Astrocyte (in vitro differentiated cells and primary cell): ENCODE data around the gene NOVA1.

Source experiments
- EZH2 ChIP-seq: IDR thresholded peaks from 2 replicates; pipeline ENCODE4 v1.6.1; 2012; ENCODE audit warnings: mild to moderate bottlenecking, low read length, inconsistent platforms; ENCODE audit not compliant: insufficient read depth
- TF ChIP-seq, protein P1 (sequence below): IDR thresholded peaks from 2 replicates; pipeline ENCODE4 v1.5.1; 2011; ENCODE audit warnings: low read depth, mild to moderate bottlenecking, inconsistent platforms, low read length, moderate library complexity; ENCODE audit not compliant: insufficient read depth

DNA sequence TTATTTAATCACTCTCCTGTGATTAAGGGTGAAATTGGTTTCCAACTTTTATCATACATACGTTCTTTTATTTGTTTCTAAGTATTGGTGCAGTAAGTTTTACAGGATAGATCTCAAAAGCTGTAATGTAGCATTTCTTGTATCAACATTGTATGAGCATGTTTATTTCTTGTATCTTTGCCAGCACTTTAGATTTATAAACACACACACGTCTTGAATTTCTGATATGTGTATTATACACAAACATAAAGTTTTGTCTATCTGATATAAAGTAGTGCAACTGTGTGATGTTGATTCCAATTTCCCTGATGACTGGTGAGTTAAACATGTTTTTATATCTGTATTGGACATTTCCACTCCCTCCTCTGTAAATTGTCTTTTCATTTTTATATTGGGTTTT, 134.7 kb downstream of the NOVA1 start:
- TF ChIP-seq, protein P1, sequence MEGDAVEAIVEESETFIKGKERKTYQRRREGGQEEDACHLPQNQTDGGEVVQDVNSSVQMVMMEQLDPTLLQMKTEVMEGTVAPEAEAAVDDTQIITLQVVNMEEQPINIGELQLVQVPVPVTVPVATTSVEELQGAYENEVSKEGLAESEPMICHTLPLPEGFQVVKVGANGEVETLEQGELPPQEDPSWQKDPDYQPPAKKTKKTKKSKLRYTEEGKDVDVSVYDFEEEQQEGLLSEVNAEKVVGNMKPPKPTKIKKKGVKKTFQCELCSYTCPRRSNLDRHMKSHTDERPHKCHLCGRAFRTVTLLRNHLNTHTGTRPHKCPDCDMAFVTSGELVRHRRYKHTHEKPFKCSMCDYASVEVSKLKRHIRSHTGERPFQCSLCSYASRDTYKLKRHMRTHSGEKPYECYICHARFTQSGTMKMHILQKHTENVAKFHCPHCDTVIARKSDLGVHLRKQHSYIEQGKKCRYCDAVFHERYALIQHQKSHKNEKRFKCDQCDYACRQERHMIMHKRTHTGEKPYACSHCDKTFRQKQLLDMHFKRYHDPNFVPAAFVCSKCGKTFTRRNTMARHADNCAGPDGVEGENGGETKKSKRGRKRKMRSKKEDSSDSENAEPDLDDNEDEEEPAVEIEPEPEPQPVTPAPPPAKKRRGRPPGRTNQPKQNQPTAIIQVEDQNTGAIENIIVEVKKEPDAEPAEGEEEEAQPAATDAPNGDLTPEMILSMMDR: no peak
- TF ChIP-seq EZH2: no peak
